Measurements from ENCODE around the gene SPRR2B.
"Not testable (repeated sequence)": the region's sequence is repeated elsewhere in the genome, so short reads cannot be mapped to it uniquely, and the experiment has no call there.

Gene SPRR2B

GRCh38 chr1:153058826-153059784 lies 12.3 kb downstream of the SPRR2B start:
- H3K4me3 ChIP-seq (ENCODE audit: low read length): no peak overlapping the region
- TF ChIP-seq, protein P1, sequence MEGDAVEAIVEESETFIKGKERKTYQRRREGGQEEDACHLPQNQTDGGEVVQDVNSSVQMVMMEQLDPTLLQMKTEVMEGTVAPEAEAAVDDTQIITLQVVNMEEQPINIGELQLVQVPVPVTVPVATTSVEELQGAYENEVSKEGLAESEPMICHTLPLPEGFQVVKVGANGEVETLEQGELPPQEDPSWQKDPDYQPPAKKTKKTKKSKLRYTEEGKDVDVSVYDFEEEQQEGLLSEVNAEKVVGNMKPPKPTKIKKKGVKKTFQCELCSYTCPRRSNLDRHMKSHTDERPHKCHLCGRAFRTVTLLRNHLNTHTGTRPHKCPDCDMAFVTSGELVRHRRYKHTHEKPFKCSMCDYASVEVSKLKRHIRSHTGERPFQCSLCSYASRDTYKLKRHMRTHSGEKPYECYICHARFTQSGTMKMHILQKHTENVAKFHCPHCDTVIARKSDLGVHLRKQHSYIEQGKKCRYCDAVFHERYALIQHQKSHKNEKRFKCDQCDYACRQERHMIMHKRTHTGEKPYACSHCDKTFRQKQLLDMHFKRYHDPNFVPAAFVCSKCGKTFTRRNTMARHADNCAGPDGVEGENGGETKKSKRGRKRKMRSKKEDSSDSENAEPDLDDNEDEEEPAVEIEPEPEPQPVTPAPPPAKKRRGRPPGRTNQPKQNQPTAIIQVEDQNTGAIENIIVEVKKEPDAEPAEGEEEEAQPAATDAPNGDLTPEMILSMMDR (conservative IDR thresholded peaks at IDR 0.05; ENCODE audit: low read length): no peak
- no peak for DNase-seq (ENCODE audit: low read depth)

- TF ChIP-seq, protein P1 (conservative IDR thresholded peaks at IDR 0.05; ENCODE audit: low read length): no peak
Observed at GRCh38 chr1:153058154-153058553, 13.3 kb downstream of the SPRR2B start.

GRCh38 chr1:153057375-153057774 lies 14.0 kb downstream of the SPRR2B start, which contains the start of gene SPRR2A:
Gene SPRR2A, minus strand, starts transcription at chr1:153057512. Its CDS starts 777 bp downstream, at chr1:153056735.
- no peak within 1 kb of the TSS for H3K4me3 ChIP-seq (ENCODE audit: low read length)
- TF ChIP-seq, protein P1 (conservative IDR thresholded peaks at IDR 0.05; ENCODE audit: low read length): no peak
- DNase-seq (ENCODE audit: low read depth): no peak

More at GRCh38 chr1:153058154-153058553, 13.3 kb downstream of the SPRR2B start:
- no peak overlapping the region for H3K4me3 ChIP-seq (ENCODE audit: low read length)
- DNase-seq (ENCODE audit: low read depth): no peak

- not testable (repeated sequence) for DNase-seq (ENCODE audit: low read depth); H3K4me3 ChIP-seq (ENCODE audit: low read length)
Observed at GRCh38 chr1:153056111-153056510, 15.3 kb downstream of the SPRR2B start.

GRCh38 chr1:153049211-153049610 lies 22.2 kb downstream of the SPRR2B start:
- DNase-seq (ENCODE audit: low read depth): no peak
- no peak overlapping the region for H3K4me3 ChIP-seq (ENCODE audit: low read length)
- TF ChIP-seq, protein P1 (conservative IDR thresholded peaks at IDR 0.05; ENCODE audit: low read length): no peak

- H3K4me3 ChIP-seq (ENCODE audit: low read length): no peak within 1 kb of the TSS
- DNase-seq (ENCODE audit: low read depth): no peak
- TF ChIP-seq, protein P1 (conservative IDR thresholded peaks at IDR 0.05; ENCODE audit: low read length): no peak
Observed at GRCh38 chr1:153040950-153041631, 30.3 kb downstream of the SPRR2B start, which contains the start of gene SPRR2D. Gene SPRR2D, minus strand, starts transcription at chr1:153041120. Its CDS starts 774 bp downstream, at chr1:153040346.

GRCh38 chr1:153035211-153035610 lies 36.2 kb downstream of the SPRR2B start:
- DNase-seq (ENCODE audit: low read depth): no peak
- TF ChIP-seq, protein P1 (conservative IDR thresholded peaks at IDR 0.05; ENCODE audit: low read length): no peak

More at GRCh38 chr1:153035211-153035610, 36.2 kb downstream of the SPRR2B start:
- H3K4me3 ChIP-seq (ENCODE audit: low read length): no peak overlapping the region
